HL-60/S4 treated with retinoic acid at 250 ng/mL for 4 days and 3 days (cell line): Measurements from ENCODE around the gene ATR.
"Not testable (repeated sequence)": the region's sequence is repeated elsewhere in the genome, so short reads cannot be mapped to it uniquely, and the experiment has no call there.

Source experiments
- in situ Hi-C: fragments of 300-500 bp; cut with MboI; formaldehyde crosslinking; loops from 2 replicates; pipeline ENCODE4 v1.7.0; 2022; ENCODE audit warnings: low sequenced_read_pairs

Gene ATR

DNA sequence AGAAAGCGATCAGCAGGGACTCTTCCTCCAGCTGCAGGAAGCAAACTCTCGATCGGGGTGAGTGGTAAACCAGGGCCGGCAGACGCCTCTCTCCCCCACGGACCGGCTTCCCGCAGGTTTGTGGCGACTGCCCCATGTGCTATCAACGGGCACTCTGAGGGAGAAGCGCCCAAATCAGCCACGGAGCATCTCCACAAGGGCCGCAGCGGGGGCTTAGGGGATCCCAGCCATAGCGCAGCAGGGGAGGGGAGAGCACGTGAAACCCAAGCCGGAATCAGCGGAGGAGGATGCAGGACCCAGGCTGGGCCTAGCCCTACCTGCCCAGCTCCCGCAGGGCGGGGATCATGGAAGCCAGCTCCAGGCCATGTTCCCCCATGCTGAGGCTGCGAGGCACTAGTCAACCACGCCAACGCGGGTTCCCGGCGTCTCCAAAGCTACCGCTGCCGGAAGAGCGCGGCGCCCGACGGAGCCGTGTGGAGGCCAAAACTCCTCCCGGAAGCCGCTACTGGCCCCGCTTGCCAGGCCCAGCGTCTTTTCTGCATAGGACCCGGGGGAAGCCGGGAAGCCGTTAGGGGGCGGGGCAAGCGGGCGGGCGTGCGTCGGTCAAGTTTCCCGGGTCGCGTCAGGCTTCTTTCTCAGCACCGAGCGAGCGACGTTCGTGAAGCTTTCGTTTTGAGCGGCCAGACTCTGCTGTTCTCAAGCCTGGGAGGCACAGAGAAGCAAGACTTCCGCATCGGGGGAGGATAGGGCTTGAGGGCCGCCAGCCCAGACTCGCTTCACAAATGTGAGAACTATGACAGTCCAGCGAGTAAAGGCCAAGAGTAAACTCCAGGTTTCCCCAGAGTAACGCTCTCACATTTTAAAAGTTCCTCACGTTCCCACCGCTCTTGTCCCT is at the start of gene ATR:
Gene ATR, minus strand, starts transcription at position 405 of the 895 bp plus-strand sequence. Its CDS starts 29 bp downstream, at position 376.
- in situ Hi-C loops, result no loop called here

DNA sequence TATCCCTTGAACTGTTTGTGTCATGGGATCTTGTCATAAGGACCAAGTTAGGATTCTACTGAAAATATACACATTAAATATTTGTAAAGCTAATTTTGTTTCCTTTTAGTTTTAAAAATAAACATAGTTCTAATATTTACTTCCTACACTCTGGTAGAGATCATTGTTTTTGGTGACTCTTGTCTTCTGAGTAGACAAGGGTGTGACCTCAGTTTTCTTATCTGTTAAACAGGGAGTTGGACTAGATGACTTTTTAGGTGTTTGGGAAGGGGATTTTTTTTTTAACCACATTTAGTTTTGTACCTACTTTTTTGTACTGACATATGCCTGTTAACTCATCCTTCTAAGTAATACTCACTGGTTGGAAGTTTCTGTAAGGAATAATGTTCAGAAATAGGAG is 48.4 kb upstream of the ATR start:
- in situ Hi-C loops, result no loop called here

DNA sequence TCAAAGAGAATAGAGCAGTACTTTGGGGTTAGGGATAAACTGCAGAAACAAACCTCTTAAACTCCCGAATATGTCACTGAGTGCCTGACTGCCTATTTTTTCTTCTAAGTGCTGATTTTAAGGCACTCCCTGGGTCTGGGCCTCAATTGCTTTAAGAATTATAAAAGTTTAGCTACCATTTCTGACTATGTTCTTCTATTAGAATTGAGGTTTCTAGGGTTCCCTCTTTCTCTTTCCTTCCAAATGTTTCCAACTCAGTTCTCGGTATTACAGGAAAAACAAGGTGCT is 46.6 kb upstream of the ATR start:
- in situ Hi-C loops, result no loop called here

DNA sequence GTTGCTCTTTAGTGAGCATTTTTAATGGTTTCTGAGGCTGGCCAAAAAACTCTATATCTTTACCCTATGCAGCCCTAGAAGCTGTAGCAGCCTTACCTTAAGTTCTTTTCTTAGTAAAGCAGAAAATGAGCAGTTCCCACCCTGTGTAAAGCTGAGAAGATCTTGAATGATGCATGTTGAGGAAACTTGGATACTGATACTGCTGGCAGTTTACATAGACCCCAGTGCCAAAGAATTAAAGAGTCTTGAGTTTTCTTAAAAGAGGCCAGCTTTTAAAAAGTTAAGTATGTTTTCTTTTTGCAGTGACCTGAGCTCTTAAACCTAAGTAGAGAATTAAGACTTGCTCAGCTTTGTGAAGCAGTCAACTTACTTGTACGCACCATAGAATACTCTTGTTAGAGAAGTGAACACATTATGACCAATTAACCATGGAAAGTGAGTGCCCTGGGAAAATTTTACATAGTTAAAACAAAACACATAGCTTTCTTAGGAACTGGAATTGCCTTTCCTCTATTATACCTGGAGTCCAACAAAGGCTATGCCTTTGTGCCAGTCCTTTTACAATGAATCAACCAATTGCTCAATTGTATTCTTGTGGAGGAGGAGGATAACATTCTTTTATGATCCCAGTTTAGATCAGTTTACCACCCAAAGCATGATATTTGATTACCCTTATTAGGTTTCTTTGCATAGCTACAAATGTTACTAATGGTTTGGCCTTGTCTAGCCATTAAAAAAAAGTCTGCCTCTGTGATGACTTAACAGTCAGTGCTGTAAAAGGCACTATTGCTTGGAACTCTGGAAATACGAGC is 46.0 kb upstream of the ATR start:
- in situ Hi-C loops, result no loop called here

DNA sequence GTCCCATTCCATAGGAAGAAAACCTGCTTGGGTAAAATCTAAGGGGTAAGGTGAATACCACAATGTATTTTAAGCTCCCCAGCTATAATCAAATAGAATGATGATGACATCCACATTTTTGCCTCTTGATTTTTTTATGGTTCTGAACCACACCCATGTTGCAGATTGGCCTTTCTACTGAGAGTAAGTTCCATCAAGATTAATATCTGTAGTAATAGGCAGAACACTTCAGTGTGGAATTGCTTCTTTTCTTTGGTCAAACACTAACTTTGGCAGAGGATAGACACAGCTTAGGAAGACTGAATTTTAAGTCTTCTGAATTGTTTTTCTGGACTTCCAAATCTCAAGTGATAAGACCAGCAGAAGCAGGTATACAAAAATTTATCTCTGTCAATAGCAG is 44.7 kb upstream of the ATR start:
- in situ Hi-C loops, result no loop called here

DNA sequence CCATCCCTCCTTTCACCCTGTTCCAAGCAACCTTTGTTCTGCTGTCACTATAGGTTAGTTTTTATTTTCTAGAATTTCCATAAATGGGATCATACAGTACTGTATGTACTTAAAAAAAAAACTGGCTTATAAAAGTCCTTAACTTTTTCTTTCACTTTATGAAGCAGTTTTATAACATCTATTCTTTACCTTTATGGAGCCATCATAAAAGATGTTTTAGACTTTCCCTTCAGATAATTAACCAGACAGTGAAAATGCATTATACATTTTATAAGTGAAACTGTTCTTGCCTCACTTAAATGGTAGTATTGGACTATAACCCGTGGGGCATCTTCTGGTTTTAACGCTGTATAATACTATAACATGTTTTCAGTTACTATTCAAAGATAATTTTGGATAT is 43.9 kb upstream of the ATR start:
- in situ Hi-C loops, result no loop called here

DNA sequence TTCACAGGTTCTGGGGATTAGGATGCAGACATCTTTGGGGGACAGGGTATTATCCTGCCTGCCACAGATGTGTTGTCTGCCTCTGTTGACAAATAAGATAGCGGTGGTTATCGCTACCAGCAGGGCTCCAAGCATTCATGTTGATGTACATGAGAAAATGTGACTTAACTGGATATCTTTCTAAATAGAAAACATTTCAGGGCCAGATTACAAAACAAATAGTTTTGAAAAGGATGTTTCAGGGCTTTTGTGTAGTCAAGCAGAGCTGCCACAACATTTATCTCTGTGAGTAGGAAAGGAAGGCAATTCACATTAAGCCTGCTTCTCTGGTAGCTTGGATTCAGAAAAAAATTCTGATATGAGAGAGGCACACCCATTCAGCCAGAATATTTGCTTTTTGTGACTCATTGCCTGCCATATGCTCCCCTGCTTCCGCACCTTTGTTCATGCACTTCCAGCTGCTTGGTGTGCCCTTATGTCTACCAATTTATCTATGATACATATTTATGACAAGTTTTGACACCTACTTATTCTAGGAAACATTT is 40.5 kb upstream of the ATR start:
- in situ Hi-C loops, result no loop called here

DNA sequence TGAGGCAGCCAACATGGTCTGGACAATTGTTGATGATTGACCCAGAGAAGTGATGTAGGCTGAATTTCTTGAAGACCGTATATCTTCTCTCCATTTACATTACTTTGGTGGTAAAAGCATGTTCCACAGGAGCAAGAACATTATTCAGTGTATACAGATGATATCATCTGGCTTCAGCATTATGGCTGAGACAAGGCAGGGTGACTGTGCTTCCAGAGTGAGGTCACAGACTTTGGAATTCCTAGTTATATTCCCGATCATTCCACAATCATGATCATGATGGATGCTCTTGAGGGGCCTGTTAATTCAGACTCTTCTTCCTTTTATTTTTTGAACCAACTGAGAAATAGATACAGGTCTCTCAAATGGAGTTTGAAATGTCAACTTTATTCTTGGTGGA is 36.6 kb upstream of the ATR start:
- in situ Hi-C loops, result no loop called here

DNA sequence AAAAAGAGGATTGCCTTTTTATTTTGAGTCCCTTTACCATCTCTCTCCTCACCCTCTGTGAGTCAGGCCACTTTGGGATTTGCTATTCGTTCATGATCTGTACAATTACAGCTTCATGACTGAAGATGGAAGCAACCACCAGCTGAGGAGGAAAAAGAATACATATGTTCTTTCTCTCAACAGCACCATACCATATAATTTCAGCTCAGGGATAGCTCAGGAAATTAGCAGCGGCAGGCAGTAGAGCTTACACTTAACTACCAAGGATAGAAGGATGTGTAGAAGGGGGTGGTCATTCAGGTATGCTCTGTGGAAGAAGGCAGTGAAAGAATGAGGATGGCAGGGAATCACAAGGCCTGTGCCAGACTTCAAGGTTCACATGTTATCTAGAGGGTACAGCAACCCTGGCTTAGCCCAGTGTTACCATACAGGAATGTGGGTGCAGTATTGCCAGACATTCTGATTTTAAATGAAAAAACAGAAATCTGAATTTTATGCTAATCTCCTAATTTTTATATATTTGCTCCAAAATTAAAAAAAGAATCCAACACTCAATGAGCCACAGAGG is 35.6 kb upstream of the ATR start:
- in situ Hi-C loops, result no loop called here

DNA sequence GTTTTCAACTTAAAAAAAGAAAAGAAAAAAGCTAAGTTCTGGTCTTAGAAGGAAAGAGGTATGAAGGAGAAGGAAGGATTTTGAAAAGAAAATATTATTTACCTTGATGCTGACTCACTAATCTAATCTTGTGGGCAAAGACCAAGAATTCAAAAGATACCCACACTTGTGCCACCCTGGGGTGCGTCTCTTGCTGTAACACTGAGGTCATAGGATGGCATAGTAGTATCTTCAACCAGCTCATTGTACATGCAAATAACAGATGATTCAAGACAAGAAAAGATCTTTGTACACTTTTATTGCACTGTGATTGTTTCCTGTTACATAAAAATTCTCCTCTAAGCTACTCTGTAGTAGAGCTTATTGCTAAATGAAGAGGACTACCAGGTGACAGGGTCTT is 35.0 kb upstream of the ATR start:
- in situ Hi-C loops, result no loop called here

DNA sequence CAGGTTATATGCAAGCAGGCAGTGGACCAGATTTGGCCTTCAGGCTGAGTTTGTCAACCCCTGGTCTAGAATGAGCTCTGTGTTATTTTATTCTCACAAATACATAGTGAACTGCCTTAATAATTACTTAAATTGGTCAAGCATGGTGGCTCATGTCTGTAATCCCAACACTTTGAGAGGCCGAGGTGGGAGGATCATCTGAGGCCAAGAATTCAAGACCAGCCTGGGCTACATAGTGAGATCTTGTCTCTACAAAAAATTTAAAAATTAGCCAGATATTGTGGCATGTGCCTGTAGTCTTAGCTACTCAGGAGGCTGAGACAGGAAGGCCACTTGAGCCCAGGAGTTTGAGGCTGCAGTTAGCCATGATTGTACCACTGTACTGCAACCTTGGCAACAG is 32.7 kb upstream of the ATR start:
- in situ Hi-C loops, result no loop called here

DNA sequence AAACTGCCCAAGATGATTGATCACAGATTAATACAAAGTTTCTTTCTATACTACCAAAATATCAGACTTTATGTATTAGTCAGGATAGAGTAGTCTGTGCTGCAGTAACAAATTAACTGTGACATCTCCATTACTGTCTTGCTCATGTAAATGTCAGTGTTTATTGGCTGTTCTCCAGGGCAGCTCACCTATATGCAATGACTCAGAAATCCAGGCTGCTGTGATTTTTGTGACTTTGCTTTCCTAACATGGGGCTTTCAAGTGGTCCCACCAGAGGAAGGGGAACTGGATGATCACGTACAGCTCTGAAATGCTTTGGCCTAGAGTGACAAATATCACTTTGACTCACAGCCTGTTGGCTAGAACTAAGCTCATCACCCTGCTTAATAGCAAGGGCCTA is 30.6 kb upstream of the ATR start:
- in situ Hi-C loops, result no loop called here

DNA sequence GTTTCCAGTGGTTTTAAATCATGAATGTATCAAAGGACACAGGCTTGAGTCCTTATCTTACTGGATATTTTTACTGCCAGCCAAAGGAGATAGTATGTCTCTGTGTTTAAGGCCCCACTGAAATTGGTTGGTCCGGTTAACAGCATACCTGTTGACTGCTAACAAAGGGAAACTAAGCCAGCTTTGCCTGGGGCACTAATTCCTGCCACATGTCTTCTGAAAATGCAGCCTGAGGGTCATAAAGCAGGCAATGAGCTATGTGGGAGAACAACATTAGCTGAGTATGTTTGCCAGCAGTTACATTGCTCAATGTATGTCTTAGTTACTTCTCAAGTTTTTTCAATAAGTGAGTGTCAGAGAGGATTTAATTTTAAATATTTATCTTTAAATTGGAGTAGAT is 30.1 kb upstream of the ATR start:
- in situ Hi-C loops, result no loop called here

DNA sequence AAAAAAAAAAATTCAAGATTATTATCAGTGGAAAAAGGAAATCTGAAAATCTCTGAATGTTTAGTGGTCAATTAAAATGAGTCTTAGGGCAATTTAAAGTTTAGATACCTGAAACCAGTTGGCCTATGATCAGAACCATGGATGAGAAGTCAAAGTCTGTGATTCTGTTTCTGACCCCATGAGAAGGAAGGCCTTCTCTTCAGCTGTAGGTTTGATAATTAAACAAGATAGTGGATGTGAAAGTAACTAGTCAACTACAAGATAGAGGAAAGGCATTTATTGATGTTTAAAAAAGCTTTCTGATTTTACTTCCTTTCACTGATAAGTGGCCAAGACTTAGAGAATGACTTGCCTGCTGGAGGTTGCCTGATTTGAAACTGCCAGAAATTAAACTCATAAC is 26.4 kb upstream of the ATR start:
- in situ Hi-C loops, result no loop called here

DNA sequence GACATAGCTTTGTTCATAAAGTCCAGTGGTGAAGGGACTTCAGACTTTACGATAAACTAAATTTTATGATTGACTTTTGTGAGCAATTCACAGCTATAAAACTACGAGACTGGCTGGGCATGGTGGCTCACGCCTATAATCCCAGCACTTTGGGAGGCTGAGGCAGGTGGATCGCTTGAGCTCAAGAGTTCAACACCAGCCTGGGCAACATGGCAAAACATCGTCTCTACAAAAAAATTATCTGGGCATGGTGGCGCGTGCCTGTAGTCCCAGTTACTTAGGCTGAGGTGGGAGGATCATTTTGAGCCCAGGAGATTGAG is 24.8 kb upstream of the ATR start:
- in situ Hi-C loops, result not testable (repeated sequence)

DNA sequence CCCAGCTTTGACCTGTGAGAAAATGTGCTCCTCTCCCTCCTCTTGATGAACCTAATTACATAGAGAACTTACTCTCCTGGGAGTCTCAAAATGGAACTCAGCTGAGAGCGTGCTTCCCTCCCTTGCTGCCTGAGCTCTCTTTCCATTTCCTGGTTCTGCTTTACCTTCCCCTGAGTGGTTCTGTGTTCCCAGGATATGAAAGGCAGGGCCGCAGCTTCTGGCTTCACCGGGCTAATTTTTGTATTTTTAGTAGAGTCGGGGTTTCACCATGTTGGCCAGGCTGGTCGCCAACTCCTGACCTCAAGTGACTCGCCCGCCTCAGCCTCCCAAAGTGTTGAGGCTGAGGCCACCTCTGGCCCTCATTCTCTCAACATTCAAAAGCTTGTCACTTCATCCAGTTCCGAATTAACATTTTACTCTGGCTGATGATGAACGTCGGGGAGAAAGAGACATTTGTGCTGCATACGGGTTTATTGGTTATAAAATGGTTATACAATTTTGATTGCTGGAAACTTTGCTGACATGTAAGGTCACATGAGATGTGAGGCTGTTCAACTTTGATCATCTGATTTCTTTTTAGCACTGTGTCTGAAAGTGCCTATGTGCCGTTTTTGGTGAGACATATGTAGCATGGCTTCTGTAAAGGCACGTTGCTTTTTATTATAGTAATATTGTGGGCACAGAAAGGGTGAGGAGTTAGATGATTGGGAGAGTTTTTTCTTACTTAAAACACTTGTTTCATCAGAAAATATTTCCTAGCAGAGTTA is 24.3 kb upstream of the ATR start:
- in situ Hi-C loops, result no loop called here

DNA sequence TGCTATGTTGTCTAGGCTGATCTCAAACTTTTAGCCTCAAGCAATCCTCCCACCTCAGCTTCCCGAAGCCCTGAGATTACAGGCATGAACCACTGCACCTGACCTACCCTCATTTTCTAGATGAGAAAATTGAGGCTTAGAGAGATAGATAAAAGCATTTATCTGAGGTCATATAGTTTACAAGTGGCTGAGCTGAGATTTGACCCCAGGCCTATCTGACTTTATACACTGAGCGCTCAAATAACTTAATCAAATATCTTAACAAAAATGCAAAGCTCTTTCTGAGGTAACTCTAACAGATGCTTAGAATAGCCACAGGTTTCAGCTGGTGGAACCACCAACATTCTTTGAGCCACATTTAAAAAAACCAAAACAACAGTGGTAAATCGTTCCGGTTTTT is 23.2 kb upstream of the ATR start:
- in situ Hi-C loops, result no loop called here

DNA sequence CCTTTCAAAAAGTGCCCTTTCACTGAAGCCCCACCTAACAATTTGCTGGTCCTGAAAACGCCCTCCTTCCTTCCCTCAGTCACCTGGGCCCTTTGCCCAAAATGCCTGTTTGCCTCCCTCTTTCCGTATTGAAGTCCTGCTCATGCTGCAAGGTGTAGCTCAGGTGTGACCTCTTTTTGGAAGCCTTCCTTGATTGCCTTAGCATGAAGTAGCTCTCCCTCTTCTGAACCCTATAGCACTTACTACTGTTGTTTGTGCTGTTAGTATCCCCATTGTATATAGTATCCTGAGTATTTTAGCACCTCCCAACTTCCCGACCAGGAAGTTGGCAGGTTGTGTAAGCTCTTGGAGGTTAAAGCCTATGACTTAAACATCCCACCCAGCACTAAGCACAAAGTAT is 19.4 kb upstream of the ATR start:
- in situ Hi-C loops, result loop anchor here (10.0 kb wide), 1 partner anchor 397 kb away; no protein-coding TSS in a partner anchor

DNA sequence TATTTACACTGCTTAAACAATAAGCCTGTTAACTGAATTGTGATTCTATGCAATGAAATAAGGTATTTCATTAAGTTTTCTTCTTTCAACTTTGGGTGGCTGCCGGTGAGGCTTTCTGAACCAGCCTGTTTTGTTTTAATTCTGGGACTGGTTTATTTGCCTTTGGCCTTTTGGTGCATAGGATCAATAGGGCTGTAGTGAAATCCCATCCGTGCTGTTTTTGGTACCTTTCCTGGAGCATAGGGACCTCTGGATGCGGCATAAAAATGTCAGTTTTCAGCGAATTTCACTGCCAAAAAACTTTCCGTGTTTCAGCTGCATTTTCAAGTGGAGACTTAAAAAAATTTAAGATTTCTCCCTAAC is 18.2 kb upstream of the ATR start:
- in situ Hi-C loops, result loop anchor here (10.0 kb wide), 1 partner anchor 398 kb away; no protein-coding TSS in a partner anchor

DNA sequence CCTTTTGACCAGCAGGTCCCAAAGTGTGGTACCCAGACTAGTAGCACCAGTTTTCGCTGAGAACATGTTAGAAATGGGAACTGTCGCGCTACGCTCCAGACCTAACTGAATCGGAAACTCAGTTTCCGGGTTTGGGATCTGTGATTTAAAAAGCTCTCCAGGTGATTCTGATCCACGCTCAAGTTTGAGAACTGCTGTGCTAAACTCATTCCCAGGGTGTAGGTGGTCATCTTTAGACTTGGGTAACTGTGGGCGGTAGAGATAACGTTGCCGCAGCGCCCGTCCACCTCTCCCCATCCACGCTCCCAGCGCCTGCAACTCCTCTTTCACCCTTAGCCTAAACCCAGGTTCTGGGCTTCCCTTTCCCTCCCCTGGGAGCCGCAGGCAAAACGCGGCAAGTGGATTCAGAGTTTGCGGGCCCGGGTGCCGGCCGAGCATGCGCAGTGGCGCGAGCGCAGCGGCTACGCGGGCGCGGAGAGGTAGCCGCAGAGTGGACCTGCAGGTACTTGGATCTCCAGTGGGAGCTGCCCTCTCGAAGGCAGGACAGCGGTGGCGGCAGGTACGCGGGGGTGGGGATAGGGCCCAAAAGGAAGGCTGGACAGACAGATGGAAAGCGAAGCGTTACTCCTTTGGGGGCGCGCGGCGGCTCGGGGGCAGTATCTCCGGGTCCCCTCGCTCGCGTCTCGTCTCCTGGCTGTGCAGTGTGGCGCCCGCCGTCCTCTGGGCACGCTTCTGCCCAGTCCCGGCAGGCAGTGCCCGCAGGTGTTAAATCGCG is 17.6 kb upstream of the ATR start, which contains the start of gene PLS1:
Gene PLS1, plus strand, starts transcription at position 443 of the 775 bp plus-strand sequence. CDS start 67,845 bp downstream, outside the sequence.
- in situ Hi-C loops, result loop anchor here (10.0 kb wide), 1 partner anchor 399 kb away; no protein-coding TSS in a partner anchor
